Measurements from ENCODE around the gene QRICH2. TPM values are rescaled to one million over a fixed set of nuclear protein-coding genes. Genes with fewer than 3 reads are reported as not detected.

Gene QRICH2
- total RNA-seq, 1 donor from 2014 or later = 12.3 TPM

GRCh38 chr17:76345377-76345974 lies 37.4 kb upstream of the QRICH2 start:
- TF ChIP-seq CTCF (conservative IDR thresholded peaks at IDR 0.05) = no peak
- no peak for DNase-seq (ENCODE audit: low read depth, low spot score)
- H3K36me3 Mint-ChIP-seq (ENCODE audit: low read depth) = peaks cover 23% of the 10 kb centered on the region
- H3K4me3 Mint-ChIP-seq = no peak overlapping the region
- peak overlapping the region; percentile 75 for H3K27ac Mint-ChIP-seq (ENCODE audit: unreplicated experiment)
- H3K27me3 Mint-ChIP-seq (ENCODE audit: low read depth) = no peaks in the 10 kb centered on the region
- no peaks in the 10 kb centered on the region for H3K4me1 Mint-ChIP-seq
- no peaks in the 10 kb centered on the region for H3K9me3 Mint-ChIP-seq

GRCh38 chr17:76343106-76343505 lies 35.0 kb upstream of the QRICH2 start:
- no peak for DNase-seq (ENCODE audit: low read depth, low spot score)
- TF ChIP-seq CTCF (conservative IDR thresholded peaks at IDR 0.05) = no peak
- H3K9me3 Mint-ChIP-seq = no peaks in the 10 kb centered on the region
- H3K27ac Mint-ChIP-seq (ENCODE audit: unreplicated experiment) = no peak overlapping the region
- no peak overlapping the region for H3K4me3 Mint-ChIP-seq
- peaks cover 29% of the 10 kb centered on the region for H3K36me3 Mint-ChIP-seq (ENCODE audit: low read depth)
- H3K27me3 Mint-ChIP-seq (ENCODE audit: low read depth) = no peaks in the 10 kb centered on the region
- no peaks in the 10 kb centered on the region for H3K4me1 Mint-ChIP-seq

GRCh38 chr17:76341301-76341700 lies 33.2 kb upstream of the QRICH2 start:
- no peak overlapping the region for H3K4me3 Mint-ChIP-seq

GRCh38 chr17:76337413-76337777 lies 29.3 kb upstream of the QRICH2 start:
- H3K4me3 Mint-ChIP-seq = no peak overlapping the region
- H3K27ac Mint-ChIP-seq (ENCODE audit: unreplicated experiment) = no peak overlapping the region

More at GRCh38 chr17:76341301-76341700, 33.2 kb upstream of the QRICH2 start:
- H3K27ac Mint-ChIP-seq (ENCODE audit: unreplicated experiment) = no peak overlapping the region
- no peak for TF ChIP-seq CTCF (conservative IDR thresholded peaks at IDR 0.05)
- peaks cover 20% of the 10 kb centered on the region for H3K36me3 Mint-ChIP-seq (ENCODE audit: low read depth)
- DNase-seq (ENCODE audit: low read depth, low spot score) = no peak
- peaks cover 10% of the 10 kb centered on the region for H3K4me1 Mint-ChIP-seq
- H3K27me3 Mint-ChIP-seq (ENCODE audit: low read depth) = no peaks in the 10 kb centered on the region
- H3K9me3 Mint-ChIP-seq = no peaks in the 10 kb centered on the region

GRCh38 chr17:76336756-76337412 lies 28.8 kb upstream of the QRICH2 start:
- Mint-ChIP-seq H3K27ac (ENCODE audit: unreplicated experiment) (no peak overlapping the region), H3K36me3 (ENCODE audit: low read depth) (peaks cover 7% of the 10 kb centered on the region), H3K9me3 (no peaks in the 10 kb centered on the region), H3K4me1 (peaks cover 17% of the 10 kb centered on the region), H3K4me3 (no peak overlapping the region), H3K27me3 (ENCODE audit: low read depth) (no peaks in the 10 kb centered on the region)
- TF ChIP-seq CTCF (conservative IDR thresholded peaks at IDR 0.05) = no peak
- DNase-seq (ENCODE audit: low read depth, low spot score) = no peak

More at GRCh38 chr17:76337413-76337777, 29.3 kb upstream of the QRICH2 start:
- H3K36me3 Mint-ChIP-seq (ENCODE audit: low read depth) = peaks cover 10% of the 10 kb centered on the region
- no peaks in the 10 kb centered on the region for H3K27me3 Mint-ChIP-seq (ENCODE audit: low read depth)
- DNase-seq (ENCODE audit: low read depth, low spot score) = no peak
- H3K9me3 Mint-ChIP-seq = no peaks in the 10 kb centered on the region
- peaks cover 17% of the 10 kb centered on the region for H3K4me1 Mint-ChIP-seq
- TF ChIP-seq CTCF (conservative IDR thresholded peaks at IDR 0.05) = no peak
